HT-29 (cell line): Measurements from ENCODE around the gene KRTAP1-3. TPM values are rescaled to one million over a fixed set of nuclear protein-coding genes. Genes with fewer than 3 reads are reported as not detected.
"Not testable (repeated sequence)": the region's sequence is repeated elsewhere in the genome, so short reads cannot be mapped to it uniquely, and the experiment has no call there.

Experiments used
- DNase-seq: peaks from one replicate; pipeline ENCODE4 v3.0.0-alpha.2; 2015; ENCODE audit warnings: low spot score
- small RNA-seq: library from RNA; depleted of rRNA; stranded (forward); fragments of <200 nt; gene quantifications from one replicate; pipeline ENCODE3, GENCODE V24; 2014
- total RNA-seq: library from RNA; depleted of rRNA; stranded (reverse); fragments of >200 nt; shearing (Covaris generic); gene quantifications from 2 replicates; pipeline ENCODE4 v1.2.3, GENCODE V29; 2014; rRNA removed

KRTAP1-3 gene
- total RNA-seq, 1 experiment from 2014 or later, result not detected

- DNase-seq, result no peak
These were observed 24.2 kb downstream of the KRTAP1-3 start for GRCh38 chr17:41010441-41010840.

GRCh38 chr17:41009936-41010335 is 24.7 kb downstream of the KRTAP1-3 start:
- DNase-seq, result no peak

- DNase-seq, result peak; percentile 51
These were observed 25.3 kb downstream of the KRTAP1-3 start for GRCh38 chr17:41009301-41009760.

GRCh38 chr17:41008811-41009210 is 25.9 kb downstream of the KRTAP1-3 start, which contains the start of gene KRTAP3-1:
Gene KRTAP3-1, minus strand, starts transcription at chr17:41009128. Its CDS starts 54 bp downstream, at chr17:41009074.
- no peak for DNase-seq

- no peak for DNase-seq
These were observed 30.3 kb downstream of the KRTAP1-3 start for GRCh38 chr17:41004397-41004796.

- no peak for DNase-seq
These were observed 30.7 kb downstream of the KRTAP1-3 start for GRCh38 chr17:41003926-41004325.

- DNase-seq, result peak; percentile 36
These were observed 31.9 kb downstream of the KRTAP1-3 start for GRCh38 chr17:41002814-41003213.

- no peak for DNase-seq
These were observed 32.9 kb downstream of the KRTAP1-3 start for GRCh38 chr17:41001795-41002194.

- DNase-seq, result not testable (repeated sequence)
These were observed 35.1 kb downstream of the KRTAP1-3 start, which contains the start of gene KRTAP3-2 for GRCh38 chr17:40999563-40999962. Gene KRTAP3-2, minus strand, starts transcription at chr17:40999906. Its CDS starts 53 bp downstream, at chr17:40999853.

- DNase-seq, result no peak
These were observed 37.3 kb downstream of the KRTAP1-3 start for GRCh38 chr17:40997361-40997760.

GRCh38 chr17:40996829-40997228 is 37.8 kb downstream of the KRTAP1-3 start:
- no peak for DNase-seq

GRCh38 chr17:40995116-40995515 is 39.6 kb downstream of the KRTAP1-3 start:
- no peak for DNase-seq

GRCh38 chr17:40993839-40994238 is 40.8 kb downstream of the KRTAP1-3 start, which contains the start of gene KRTAP3-3:
Gene KRTAP3-3, minus strand, starts transcription at chr17:40994164. Its CDS starts 67 bp downstream, at chr17:40994097.
- no peak for DNase-seq

GRCh38 chr17:40993084-40993483 is 41.6 kb downstream of the KRTAP1-3 start:
- DNase-seq, result no peak

GRCh38 chr17:40992666-40993065 is 42.0 kb downstream of the KRTAP1-3 start:
- DNase-seq, result no peak

GRCh38 chr17:40986920-40987319 is 47.8 kb downstream of the KRTAP1-3 start:
- DNase-seq, result no peak

GRCh38 chr17:40984226-40984625 is 50.4 kb downstream of the KRTAP1-3 start, which contains the start of gene KRT40:
Gene KRT40, minus strand, starts transcription at chr17:40984326. Its CDS starts 53 bp downstream, at chr17:40984273.
- no peak for DNase-seq

Small RNA genes within 50 kb of the gene (small RNA-seq; reads per million reads assigned to genes)
- not detected for gene KRTAP3-4P

Other genes starting within 250 kb of the KRTAP1-3 start
- not detected in 2 replicates for gene KRT28, start 234.9 kb downstream of the KRTAP1-3 start, total RNA-seq
- gene KRT10, start 212.3 kb downstream of the KRTAP1-3 start, total RNA-seq, result 14.7 and 17.7 TPM in 2 replicates
- gene KRT12, start 167.7 kb downstream of the KRTAP1-3 start, total RNA-seq, result 0.33 and 0.39 TPM in 2 replicates
- 189 and 203 TPM in 2 replicates for gene KRT20, start 149.6 kb downstream of the KRTAP1-3 start, total RNA-seq
- 3.3 and 4.1 TPM in 2 replicates for gene KRT23, start 97.2 kb downstream of the KRTAP1-3 start, total RNA-seq
- not detected in 2 replicates for gene KRT39, start 67.9 kb downstream of the KRTAP1-3 start, total RNA-seq
- 2.4 and 2.7 TPM in 2 replicates for gene KRT40, start 50.5 kb downstream of the KRTAP1-3 start, total RNA-seq
- not detected in 2 replicates for gene KRTAP3-3, start 40.7 kb downstream of the KRTAP1-3 start, total RNA-seq
- not detected in 2 replicates for gene KRTAP3-2, start 35.0 kb downstream of the KRTAP1-3 start, total RNA-seq
- gene KRTAP3-1, start 25.7 kb downstream of the KRTAP1-3 start, total RNA-seq, result not detected in 2 replicates
- not detected in 2 replicates for gene KRTAP1-5, start 7.7 kb downstream of the KRTAP1-3 start, total RNA-seq
- gene KRTAP1-4, start 4.7 kb downstream of the KRTAP1-3 start, total RNA-seq, result not detected in 2 replicates
- 0.42 and 0.64 TPM in 2 replicates for gene KRTAP1-1, start 6.6 kb upstream of the KRTAP1-3 start, total RNA-seq
- gene KRTAP2-1, start 12.4 kb upstream of the KRTAP1-3 start, total RNA-seq, result not detected in 2 replicates
- not detected in 2 replicates for gene KRTAP2-2, start 20.4 kb upstream of the KRTAP1-3 start, total RNA-seq
- not detected in 2 replicates for gene KRTAP2-3, start 25.2 kb upstream of the KRTAP1-3 start, total RNA-seq
- gene KRTAP2-4, start 31.0 kb upstream of the KRTAP1-3 start, total RNA-seq, result not detected in 2 replicates
- gene KRTAP4-7, start 49.3 kb upstream of the KRTAP1-3 start, total RNA-seq, result not detected in 2 replicates
- not detected in 2 replicates for gene KRTAP4-8, start 63.3 kb upstream of the KRTAP1-3 start, total RNA-seq
- not detected in 2 replicates for gene KRTAP4-16, start 67.3 kb upstream of the KRTAP1-3 start, total RNA-seq
- gene KRTAP4-9, start 70.5 kb upstream of the KRTAP1-3 start, total RNA-seq, result not detected in 2 replicates
- not detected in 2 replicates for gene KRTAP4-11, start 83.5 kb upstream of the KRTAP1-3 start, total RNA-seq
- not detected in 2 replicates for gene KRTAP4-12, start 89.3 kb upstream of the KRTAP1-3 start, total RNA-seq
- not detected in 2 replicates for gene KRTAP4-6, start 105.7 kb upstream of the KRTAP1-3 start, total RNA-seq
- gene KRTAP4-5, start 115.0 kb upstream of the KRTAP1-3 start, total RNA-seq, result not detected in 2 replicates
- gene KRTAP4-4, start 125.9 kb upstream of the KRTAP1-3 start, total RNA-seq, result not detected in 2 replicates
- gene KRTAP4-3, start 133.3 kb upstream of the KRTAP1-3 start, total RNA-seq, result not detected in 2 replicates
- not detected in 2 replicates for gene KRTAP4-2, start 143.3 kb upstream of the KRTAP1-3 start, total RNA-seq
- not detected in 2 replicates for gene KRTAP4-1, start 150.0 kb upstream of the KRTAP1-3 start, total RNA-seq
- gene KRTAP9-1, start 155.0 kb upstream of the KRTAP1-3 start, total RNA-seq, result not detected in 2 replicates
- gene KRTAP9-2, start 191.8 kb upstream of the KRTAP1-3 start, total RNA-seq, result not detected in 2 replicates
- gene KRTAP9-3, start 197.6 kb upstream of the KRTAP1-3 start, total RNA-seq, result not detected in 2 replicates
- not detected in 2 replicates for gene KRTAP9-8, start 203.1 kb upstream of the KRTAP1-3 start, total RNA-seq
- gene KRTAP9-4, start 214.8 kb upstream of the KRTAP1-3 start, total RNA-seq, result not detected in 2 replicates
- gene KRTAP9-9, start 220.5 kb upstream of the KRTAP1-3 start, total RNA-seq, result not detected in 2 replicates
- gene KRTAP9-6, start 230.5 kb upstream of the KRTAP1-3 start, total RNA-seq, result not detected in 2 replicates
- not detected in 2 replicates for gene KRTAP9-7, start 240.8 kb upstream of the KRTAP1-3 start, total RNA-seq